NB4 (cell line): ENCODE data around the gene ADAMTS6.

Experiments used
- DNase-seq: peaks from one replicate; pipeline ENCODE4 v3.0.0; 2010; ENCODE audit warnings: low read depth
- H3K4me3 ChIP-seq: one replicate; pipeline ENCODE4 v1.5.1; 2011; ENCODE audit warnings: mild to moderate bottlenecking, low read depth, low read length, moderate library complexity
- CTCF ChIP-seq: IDR thresholded peaks from one replicate; pipeline ENCODE4 v1.5.1; 2012; ENCODE audit warnings: low read depth, low read length
- MYC ChIP-seq: IDR thresholded peaks from 2 replicates; pipeline ENCODE4 v1.6.1; 2011; ENCODE audit warnings: low read depth, low read length
- POLR2A ChIP-seq: IDR thresholded peaks from 2 replicates; pipeline ENCODE4 v1.6.1; 2011; ENCODE audit warnings: mild to moderate bottlenecking; ENCODE audit not compliant: insufficient read length; ENCODE audit errors: extremely low read depth
- TF ChIP-seq, protein P1 (sequence below): IDR thresholded peaks from 2 replicates; pipeline ENCODE4 v1.6.1; 2011; ENCODE audit warnings: low read depth, low read length

The ADAMTS6 gene

DNA sequence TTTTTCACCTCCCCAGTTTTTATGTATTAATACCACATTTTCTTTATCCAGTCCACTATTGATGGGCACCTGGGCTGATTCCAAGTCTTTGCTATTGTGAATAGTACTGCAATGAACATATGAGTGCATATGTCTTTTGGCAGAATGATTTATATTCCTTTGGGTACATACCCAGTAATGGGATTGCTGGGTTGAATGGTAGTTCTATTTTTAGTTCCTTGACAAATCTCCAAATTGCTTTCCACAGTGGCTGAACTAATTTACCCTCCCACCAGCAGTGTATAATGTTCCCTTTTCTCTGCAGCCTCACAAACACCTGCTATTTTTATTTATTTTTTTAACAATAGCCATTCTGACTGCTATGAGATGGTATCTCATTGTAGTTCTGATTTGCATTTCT is 340.2 kb downstream of the ADAMTS6 start:
- no peak overlapping the region for H3K4me3 ChIP-seq
- no peak for TF ChIP-seq POLR2A
- TF ChIP-seq CTCF, result no peak
- TF ChIP-seq, protein P1, sequence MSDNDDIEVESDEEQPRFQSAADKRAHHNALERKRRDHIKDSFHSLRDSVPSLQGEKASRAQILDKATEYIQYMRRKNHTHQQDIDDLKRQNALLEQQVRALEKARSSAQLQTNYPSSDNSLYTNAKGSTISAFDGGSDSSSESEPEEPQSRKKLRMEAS, result no peak
- TF ChIP-seq MYC, result no peak
- no peak for DNase-seq

DNA sequence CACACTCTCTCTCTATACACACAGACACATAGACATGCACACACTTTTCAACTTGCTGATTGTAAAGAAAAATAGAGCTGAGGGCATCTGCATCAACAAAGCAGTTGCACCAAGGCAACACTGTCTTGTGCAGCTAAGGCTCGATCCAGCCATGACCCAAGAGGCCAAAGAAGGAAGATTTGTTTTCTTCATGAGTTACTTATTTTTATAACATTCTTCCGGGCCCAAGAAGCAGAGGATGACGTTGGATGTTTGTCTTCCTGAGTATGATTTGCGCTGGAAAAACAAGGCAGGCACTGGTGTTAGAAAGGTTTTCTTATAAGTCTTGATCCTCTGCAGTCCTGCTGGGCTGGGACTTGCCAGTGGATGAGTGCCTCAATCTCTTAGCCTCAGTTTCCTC is 344.1 kb downstream of the ADAMTS6 start:
- DNase-seq, result no peak
- no peak overlapping the region for H3K4me3 ChIP-seq
- no peak for TF ChIP-seq CTCF
- TF ChIP-seq, protein P1, result no peak
- no peak for TF ChIP-seq POLR2A
- TF ChIP-seq MYC, result no peak

GRCh38 chr5:65133477-65134110 is 348.1 kb downstream of the ADAMTS6 start:
- H3K4me3 ChIP-seq, result no peak overlapping the region
- TF ChIP-seq, protein P1, result no peak
- TF ChIP-seq MYC, result no peak
- no peak for DNase-seq

DNA sequence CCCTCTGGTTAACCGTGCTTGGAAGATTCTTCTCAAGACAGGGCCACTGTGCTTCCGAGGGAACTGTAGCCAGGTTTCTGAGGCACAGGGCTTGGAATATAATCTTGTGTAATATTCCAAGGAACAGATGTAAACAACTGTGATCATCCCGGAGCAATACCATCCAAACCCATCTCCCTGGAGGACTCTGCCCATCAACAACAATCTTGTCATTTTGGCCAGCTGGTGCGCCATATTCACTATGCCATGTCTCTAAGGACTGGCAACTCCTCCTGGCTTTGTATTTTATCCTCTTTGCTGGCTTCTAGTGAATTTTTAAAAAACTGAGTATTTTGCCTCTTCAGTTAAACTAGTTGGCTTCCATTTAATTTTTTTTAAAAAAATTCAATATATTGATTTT is 349.3 kb downstream of the ADAMTS6 start:
- no peak overlapping the region for H3K4me3 ChIP-seq
- TF ChIP-seq MYC, result no peak
- TF ChIP-seq, protein P1, result no peak
- TF ChIP-seq POLR2A, result no peak
- no peak for TF ChIP-seq CTCF
- no peak for DNase-seq

- DNase-seq, result no peak
- no peak overlapping the region for H3K4me3 ChIP-seq
- TF ChIP-seq CTCF (no peak), MYC (no peak), POLR2A (no peak)
- TF ChIP-seq, protein P1, result no peak
Observed at GRCh38 chr5:65128226-65128625, 353.5 kb downstream of the ADAMTS6 start.

DNA sequence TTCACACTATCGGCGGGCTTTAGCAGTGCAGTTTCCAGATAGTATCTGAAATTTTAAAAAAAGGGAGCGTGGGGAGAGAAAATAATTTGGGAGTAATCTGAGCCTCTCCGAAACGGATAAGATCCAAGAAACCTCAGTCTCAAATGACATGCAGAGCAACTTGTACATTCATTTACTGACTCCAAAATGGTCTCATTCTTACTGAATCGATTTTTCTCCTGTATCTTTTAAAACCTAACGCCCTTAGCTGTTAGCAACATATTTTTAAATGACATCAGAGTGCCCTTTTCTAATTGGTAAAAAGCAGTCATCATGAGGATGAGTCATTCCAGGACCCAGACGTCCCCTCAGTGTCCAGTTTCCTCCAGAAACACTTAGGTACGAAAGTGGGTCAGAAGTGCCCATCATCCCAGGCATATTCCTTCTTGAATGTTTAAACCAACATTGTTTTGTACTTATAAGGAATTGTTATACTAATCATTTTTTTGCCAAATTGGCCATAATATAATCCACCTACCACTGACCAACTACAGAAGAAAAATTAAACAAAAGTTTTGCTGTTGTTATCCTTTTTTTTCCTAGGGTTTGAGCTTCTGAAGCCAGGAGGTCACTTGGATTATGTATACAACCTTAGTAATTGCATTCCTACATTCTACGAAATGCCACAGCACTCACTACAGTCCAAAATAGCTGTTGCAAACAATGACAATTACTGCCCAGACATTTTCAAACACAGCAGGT is 354.4 kb downstream of the ADAMTS6 start:
- no peak for TF ChIP-seq MYC
- no peak overlapping the region for H3K4me3 ChIP-seq
- no peak for DNase-seq
